NCI-H2107 (cell line): Measurements from ENCODE around the gene FGD5.

Experiments
- DNase-seq: peaks from one replicate; lab custom pipeline; 2025; lab: John Stamatoyannopoulos, UW

The FGD5 gene

GRCh38 chr3:14829811-14830210 is 11.0 kb downstream of the FGD5 start:
- DNase-seq, result no peak

GRCh38 chr3:14831916-14832450 is 13.2 kb downstream of the FGD5 start:
- DNase-seq, result no peak

DNA sequence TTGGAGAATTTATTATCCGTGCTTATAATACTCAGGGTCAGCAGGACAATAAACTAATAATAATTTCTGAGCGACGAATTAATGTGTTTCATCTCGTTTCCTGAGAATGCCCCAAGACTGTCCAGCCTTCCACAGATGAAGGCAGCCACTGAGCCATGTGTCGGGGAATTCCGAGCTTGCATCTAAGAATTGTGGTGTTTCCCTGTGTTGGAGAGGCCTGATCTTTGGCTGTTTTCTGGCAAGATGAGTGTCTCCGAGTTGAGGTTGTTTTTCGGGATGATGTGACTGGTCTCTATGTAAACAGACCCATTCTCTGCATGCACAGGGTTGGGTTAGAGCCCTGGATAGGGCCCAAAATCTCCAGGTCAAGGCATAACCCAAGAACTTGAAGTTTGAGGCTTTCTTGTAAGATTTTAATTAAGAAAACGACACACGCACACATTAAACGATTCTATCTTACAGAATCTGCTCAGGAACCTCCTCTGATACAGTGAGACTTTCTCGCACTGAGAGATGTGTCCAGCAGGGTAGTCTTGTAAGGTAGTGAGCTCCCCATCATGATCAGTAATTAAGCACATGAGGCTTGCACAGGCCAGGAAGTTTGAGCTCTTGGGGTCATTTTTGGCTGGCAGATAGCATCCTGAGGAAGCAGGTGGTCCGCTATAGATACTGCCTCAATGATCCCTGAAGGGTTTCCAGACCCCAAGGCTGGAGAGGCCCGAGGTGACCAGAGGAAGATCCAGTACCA is 14.4 kb downstream of the FGD5 start:
- no peak for DNase-seq

- no peak for DNase-seq
Observed at GRCh38 chr3:14834121-14834520, 15.4 kb downstream of the FGD5 start.

DNA sequence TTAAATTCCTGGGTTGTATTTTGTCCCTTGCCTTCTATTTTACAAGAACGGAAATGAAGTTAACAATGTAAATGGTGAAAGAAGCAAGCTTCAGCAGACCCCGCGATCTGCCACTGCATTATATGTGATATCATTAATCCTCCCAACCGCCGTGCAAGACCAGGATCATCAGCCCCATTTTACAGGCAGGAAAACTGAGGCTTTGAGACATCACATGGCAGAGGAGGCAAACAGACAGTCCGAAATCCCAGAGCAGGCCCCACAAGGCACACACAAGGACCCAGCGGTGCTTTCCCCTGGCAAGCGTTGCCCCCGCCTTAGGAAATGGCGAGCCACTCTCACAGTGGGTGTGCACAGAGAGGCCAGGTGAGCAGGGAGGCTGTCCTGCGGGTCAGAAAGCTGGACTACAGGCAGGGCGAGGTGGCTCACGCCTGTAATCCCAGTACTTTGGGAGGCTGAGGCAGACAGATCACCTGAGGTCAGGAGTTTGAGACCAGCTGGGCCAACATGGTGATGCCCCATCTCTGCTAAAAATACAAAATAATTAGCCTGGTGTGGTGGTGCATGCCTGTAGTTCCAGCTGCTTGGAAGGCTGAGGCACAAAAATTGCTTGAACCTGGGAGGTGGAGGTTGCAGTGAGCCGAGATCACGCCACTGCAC is 16.2 kb downstream of the FGD5 start:
- DNase-seq, result no peak

DNA sequence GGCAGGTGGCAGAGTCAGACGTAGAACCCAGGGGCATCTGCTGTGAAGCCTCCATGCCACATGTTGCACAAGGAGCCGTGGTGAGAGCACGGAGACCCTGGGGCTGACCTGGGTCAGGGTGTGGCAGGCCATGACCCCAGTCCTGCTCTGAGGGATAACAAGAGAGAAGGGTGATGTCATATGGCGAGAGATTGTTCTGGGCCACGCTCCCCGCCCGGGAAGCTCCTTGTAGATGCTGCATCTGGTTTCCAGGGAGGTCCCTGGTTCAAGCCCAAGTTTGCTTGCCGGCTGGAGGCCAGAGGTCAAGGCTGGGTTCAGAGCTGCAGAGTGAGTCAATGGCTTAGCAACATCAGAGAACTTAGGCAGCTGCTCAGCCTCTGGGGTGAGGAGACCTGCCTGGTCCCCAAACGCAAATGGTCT is 17.3 kb downstream of the FGD5 start:
- no peak for DNase-seq

- DNase-seq, result no peak
Observed at GRCh38 chr3:14837186-14837877, 18.6 kb downstream of the FGD5 start.

DNA sequence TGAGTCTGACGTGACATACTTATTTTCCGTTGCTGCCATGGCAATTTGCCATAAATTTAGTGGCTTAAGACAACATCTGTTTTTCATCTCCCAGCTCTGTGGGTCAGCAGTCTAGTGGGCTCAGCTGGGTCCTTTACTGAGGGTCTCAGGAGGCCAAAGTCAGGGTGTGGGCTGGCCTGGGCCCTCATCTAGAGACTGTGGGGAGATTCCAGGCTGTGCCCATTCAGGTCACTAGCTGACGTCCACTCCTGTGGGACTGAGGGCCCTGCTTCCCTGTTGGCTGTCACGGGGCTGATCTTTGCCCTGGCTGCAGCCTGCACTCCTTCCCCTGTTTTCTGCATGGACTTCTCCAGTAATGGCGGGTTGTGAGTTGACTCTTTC is 19.1 kb downstream of the FGD5 start:
- no peak for DNase-seq

DNA sequence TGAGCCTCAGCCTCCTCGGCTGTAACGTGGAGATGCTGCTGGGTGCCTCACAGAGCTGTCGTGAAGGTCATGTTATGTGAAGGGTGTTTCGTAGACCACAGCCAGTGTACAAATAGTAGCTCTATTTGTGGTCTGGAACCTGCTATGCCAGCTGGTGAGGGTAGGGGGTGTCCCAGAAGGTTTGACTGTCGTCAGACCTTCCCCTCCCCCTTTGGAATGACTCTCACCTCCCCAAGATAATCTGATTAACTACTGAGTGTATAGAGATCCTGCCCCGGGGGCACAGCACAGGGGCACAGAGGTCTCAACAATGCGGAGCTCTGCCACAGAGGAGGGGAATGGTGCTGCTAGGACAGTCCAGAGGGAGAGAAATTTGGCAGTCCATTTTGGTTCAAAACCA is 20.5 kb downstream of the FGD5 start:
- DNase-seq, result no peak

DNA sequence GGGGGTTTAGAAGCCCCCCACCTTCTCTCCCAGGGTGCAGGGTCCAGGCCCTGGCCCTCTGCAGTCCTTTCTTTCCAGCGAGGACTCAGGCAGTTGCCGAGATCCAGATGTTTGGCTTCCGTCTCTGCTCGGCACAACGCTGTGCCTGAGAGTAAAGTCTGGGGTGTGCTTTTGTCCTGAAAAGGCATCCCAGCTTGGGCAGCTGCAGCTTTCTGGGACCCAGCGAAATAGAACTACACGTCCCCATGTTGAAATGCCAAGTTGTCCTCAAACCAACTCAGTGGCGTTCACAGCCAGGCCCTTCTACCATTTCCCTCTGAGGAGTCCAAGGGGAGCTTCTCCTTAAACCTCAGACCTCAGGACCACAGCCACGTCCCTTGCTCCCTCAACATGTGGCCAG is 23.1 kb downstream of the FGD5 start:
- DNase-seq, result no peak

GRCh38 chr3:14842277-14842676 is 23.5 kb downstream of the FGD5 start:
- DNase-seq, result no peak

GRCh38 chr3:14843321-14843720 is 24.6 kb downstream of the FGD5 start:
- DNase-seq, result no peak

DNA sequence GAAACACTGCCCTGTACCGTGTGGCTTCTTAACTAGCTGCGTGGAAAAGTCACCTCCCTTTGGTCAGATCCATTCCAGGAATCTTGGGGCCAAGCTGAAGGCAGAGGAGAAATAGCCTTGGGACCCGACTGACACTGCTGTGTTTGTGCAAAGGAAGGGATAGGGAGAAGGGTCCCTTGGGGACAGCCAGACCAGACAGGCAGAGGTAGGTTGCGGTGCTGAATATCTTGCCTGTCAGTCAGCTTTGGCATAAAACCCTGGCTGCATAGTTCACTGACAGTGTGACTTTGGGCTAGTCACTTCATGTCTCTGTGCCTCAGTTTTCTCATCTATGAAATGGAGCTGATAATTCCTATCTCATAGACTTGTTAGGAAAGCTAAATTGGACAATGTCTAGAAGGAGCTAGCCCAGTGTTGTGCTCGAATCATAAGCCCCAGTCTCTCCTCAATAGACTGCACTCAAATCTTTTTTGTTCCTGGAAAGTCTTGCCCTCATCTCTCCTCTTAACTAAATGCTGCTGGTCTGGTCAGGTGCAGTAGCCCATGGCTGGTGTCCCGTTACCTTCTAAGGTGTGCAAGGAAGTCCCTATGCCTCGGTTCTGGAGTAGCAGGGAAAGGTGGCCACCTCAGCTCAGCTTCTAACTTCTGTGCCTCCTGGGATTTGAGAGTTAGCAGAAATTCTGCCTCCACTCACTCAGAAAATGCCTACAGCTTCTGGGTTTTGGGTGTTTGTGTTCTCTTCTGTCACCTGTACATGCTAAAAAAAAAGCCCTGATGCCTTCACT is 25.8 kb downstream of the FGD5 start:
- DNase-seq, result no peak

DNA sequence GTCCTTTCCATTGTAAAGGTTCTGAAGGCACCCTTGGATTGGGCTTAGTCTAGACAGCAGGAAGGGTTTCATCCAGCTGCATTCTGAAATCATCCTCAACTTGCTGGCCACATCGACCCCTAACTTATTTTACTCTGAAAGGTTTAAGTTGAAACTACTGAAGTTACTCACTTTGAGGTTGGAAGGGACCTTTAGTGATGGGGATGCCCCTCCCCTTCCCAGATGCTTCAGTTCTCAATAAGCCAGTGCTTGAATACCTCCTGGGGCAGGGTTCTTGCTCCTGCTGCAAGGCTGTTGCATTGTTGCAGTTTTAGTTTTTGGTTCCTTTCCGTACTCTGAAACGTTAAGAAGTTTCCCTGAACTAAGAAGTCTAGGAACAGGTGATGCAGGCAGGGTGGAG is 26.4 kb downstream of the FGD5 start:
- no peak for DNase-seq

DNA sequence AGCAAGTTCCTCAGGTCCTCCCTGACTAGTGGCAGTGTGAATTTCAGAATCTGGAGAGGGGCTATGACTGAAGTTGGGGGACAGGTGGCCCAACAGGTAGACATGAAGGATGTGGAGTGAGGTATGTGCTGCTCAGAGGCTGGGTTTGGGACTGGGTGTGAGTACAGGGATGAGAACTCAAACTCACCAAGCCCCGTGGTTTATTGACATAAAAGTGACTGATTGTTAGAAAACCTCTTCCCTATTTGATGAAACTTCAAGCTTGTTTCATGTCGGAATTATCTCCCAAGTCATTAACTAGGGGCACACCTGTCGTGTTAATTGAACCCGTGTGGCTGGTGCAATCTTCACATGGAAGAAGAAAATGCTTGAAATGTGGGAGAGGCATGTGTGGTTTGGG is 27.1 kb downstream of the FGD5 start:
- DNase-seq, result no peak

DNA sequence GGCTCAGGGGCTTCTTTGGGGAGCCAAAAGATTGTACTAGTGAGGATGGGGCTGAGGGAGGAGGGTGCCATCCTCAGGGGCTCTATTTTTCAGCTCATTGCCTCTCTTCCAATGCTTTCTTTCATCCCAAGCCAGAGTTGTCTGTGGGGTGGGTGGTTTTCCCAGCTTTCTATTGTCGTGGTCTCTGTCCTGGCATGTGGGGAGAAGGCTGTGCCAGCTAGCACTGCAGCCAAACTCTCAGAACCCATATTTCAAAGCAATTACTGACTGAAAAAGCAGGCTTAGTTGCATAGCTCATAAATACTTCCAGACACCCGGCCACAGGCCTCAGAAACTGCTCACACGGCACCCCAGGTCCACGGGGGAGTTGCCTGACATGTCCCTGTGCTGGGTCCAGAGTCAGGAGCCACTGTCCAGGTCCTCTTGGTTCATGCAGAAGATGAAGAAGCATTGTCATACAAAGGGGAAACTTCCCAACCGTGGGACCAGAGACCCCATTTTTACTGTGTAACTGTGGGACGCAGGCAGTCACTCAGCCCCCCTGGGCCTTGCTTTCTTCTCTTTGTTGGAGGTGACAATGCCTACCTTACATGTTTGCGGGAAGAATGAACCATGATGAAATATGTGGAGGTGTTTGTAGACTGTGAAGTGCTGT is 27.6 kb downstream of the FGD5 start:
- DNase-seq, result no peak

DNA sequence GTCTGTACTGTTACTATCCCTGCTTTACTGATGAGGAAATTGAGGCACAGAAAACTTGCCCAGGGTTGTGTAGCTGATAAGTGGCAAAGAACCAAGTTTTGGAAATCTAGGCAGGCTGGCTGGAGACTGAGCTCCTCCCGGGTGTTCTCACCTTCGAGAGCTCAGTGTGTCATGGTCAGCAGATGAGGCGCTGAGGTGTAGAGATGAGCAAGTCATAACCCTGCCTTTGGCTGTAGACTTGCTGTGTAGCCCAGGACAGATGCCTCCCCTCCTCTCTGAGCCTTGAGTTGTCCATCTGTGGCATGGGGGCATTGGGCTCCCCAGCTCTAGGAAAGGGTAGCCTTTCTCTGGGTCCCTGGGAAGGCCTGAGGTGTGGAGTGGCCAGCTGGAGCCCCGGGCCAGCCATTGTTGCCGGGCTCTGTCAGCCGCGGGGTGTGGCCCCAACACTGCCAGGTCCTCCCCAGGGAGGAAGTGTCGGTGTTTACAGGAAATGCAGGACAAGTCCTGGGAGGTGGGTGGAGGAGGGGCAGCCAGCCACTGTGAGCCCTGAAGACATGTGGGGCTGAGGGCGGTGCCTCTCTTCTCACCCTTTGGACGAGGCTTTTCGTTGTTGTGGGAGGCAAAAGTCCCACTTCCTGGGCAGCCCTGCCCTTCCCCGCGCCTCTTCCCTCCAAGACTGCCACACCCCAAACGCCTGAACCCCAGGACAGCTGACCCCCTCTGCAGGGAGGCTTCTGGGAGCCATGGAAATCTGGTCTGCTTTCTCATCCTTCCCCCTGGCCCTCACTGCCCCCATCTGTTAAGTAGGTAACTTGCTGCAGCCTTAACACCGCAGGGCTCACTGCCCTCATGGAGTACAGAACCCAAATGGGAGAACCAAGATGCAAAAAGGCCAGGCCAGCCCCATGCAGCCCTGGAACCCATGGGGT is 29.1 kb downstream of the FGD5 start:
- DNase-seq, result no peak

DNA sequence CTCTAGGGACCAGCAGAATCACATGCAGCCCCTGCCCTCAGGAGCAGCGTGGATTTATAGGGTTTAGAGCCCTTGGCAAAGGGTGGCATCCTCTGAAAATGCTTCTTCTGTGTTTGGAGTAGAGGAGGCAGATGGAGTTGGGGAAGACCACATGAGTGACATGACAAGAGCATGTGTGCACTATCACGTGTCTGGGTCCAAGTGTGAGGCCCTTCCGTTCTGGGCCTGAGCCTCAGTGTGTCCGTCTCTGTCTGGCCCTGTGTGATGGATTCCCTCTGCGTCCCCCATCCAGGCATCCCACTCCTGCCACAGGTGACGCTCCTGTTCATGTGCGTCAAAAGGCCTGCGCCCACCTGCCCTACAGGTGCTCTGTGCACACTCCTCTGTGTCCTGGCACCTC is 30.1 kb downstream of the FGD5 start:
- no peak for DNase-seq

- DNase-seq, result no peak
Observed at GRCh38 chr3:14849638-14850230, 31.0 kb downstream of the FGD5 start.

DNA sequence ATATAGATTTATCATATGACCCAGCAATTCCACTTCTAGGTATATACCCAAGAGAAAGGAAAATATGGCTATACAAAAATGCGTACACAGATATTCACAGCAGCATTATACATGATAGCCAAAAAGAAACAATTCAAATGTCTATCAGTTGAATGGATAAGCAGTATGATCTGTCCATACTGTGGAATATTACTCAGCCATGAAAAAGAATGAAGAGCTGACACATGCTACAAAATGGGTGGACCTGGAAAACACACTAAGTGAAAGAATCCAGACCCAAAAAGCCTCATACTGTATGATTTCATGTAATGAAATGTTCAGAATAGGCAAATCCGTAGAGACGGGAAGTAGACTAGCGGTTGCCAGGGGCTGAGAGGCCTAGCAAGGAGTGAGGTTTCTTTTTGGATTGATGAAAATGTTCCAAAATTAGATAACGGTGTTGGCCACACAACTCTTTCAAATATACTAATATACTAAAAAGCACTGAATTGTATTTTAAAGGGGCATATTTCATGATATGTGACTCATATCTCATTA is 33.4 kb downstream of the FGD5 start:
- DNase-seq, result no peak
